ENCODE measurements around the gene BLACAT1. TPM values are rescaled to one million over a fixed set of nuclear protein-coding genes. Genes with fewer than 3 reads are reported as not detected.

Gene BLACAT1
- total and polyA plus RNA-seq, 9 of the 15 experiments (the other 6 are each of a cell fraction or from before 2014, with no cell fraction given): 0.10 to 5.9 (median 0.73) TPM

GRCh38 chr1:205440121-205440475 is 15.7 kb downstream of the BLACAT1 start:
- Histone ChIP-seq H4K20me1 (replicated peaks; ENCODE audit: control insufficient read depth, insufficient read depth, low read length) (no peaks in the 10 kb centered on the region; the same call in 1 of the 2 replicates), H2AFZ (ENCODE audit: low read depth, low read length) (no peak overlapping the region), H3K4me1 (replicated peaks in 1 of 2; ENCODE audit: control insufficient read depth in 2 of 2, insufficient read depth in 2 of 2, low read length in 2 of 2) (peaks cover 19 to 25% of the 10 kb centered on the region in 2 experiments), H3K27ac (ENCODE audit: extremely low read depth, low read depth, low read length) (no peak overlapping the region), H3K4me3 (no peak overlapping the region), H3K79me2 (ENCODE audit: control insufficient read depth, insufficient read depth, low read length) (no peaks in the 10 kb centered on the region), H3K27me3 (ENCODE audit: control insufficient read depth in 2 of 2, insufficient read depth in 2 of 2, low read length in 2 of 2) (peaks cover under 1 to 18% of the 10 kb centered on the region in 2 experiments; a peak in 3 of 5 replicates), H3K9ac (ENCODE audit: insufficient read depth in 1 of 2, low read depth in 2 of 2, low read length in 2 of 2) (no peak overlapping the region; a peak in 1 of 4 replicates), H3K9me1 (ENCODE audit: control insufficient read depth, insufficient read depth, low read length) (no peaks in the 10 kb centered on the region), H3K9me3 (replicated peaks; ENCODE audit: control insufficient read depth, insufficient read depth, low read depth, low read length) (no peaks in the 10 kb centered on the region), H3K4me2 (ENCODE audit: insufficient read depth, low read length) (no peak overlapping the region), H3K36me3 (ENCODE audit: control insufficient read depth, insufficient read depth, low read length) (no peaks in the 10 kb centered on the region)
- in situ Hi-C loops (cut with MboI): no loop called here
- intact Hi-C loops (cut with micrococcal nuclease): no loop called here
- DNase-seq (ENCODE audit: extremely low read depth in 1 of 4, low spot score in 3 of 4) (no peak), ATAC-seq (no peak), FAIRE-seq (no peak)
- WGBS (ENCODE audit: insufficient coverage, low coverage, missing lambda C conversion rate): 31% methylated on average over 5 of the region's 5 CpGs
- POLR2A ChIA-PET: interaction anchor here (0.6 kb wide), 1 partner anchor 816 kb away, joined by 5 read pairs; no protein-coding TSS in a partner anchor
- no peak for TF ChIP-seq SNIP1 (IDR thresholded peaks at IDR 0.05; ENCODE audit: low read depth)
- TF ChIP-seq GABPA (tag; conservative IDR thresholded peaks at IDR 0.05; ENCODE audit: low read depth): no peak
- TF ChIP-seq ZNF668 (CRISPR knock-in tag; IDR thresholded peaks at IDR 0.05): no peak
- TF ChIP-seq XRCC4 (IDR thresholded peaks at IDR 0.05; ENCODE audit: extremely low read depth, insufficient read depth, insufficient read length): no peak
- no peak for TF ChIP-seq SP2 (IDR thresholded peaks at IDR 0.05; ENCODE audit: extremely low read depth, low read depth, low read length, poor library complexity, severe bottlenecking)
- no peak for TF ChIP-seq FOXJ2 (tag; IDR thresholded peaks at IDR 0.05)
- TF ChIP-seq ARID2 (IDR thresholded peaks at IDR 0.05): no peak
- TF ChIP-seq MTF1 (CRISPR knock-in tag; IDR thresholded peaks at IDR 0.05; ENCODE audit: borderline replicate concordance): no peak
- no peak for TF ChIP-seq SRSF3 (IDR thresholded peaks at IDR 0.05; ENCODE audit: insufficient read depth, low read length)
- TF ChIP-seq NFIC (IDR thresholded peaks at IDR 0.05): no peak
- TF ChIP-seq SNAPC5 (CRISPR knock-in tag; IDR thresholded peaks at IDR 0.05): no peak
- no peak for TF ChIP-seq ELF2 (CRISPR knock-in tag; IDR thresholded peaks at IDR 0.05)
- TF ChIP-seq GTF2E2 (tag; IDR thresholded peaks at IDR 0.05): no peak
- no peak for TF ChIP-seq SMARCA4 (IDR thresholded peaks at IDR 0.05)
- no peak for TF ChIP-seq HDAC3 (IDR thresholded peaks at IDR 0.05; ENCODE audit: borderline replicate concordance, partially characterized antibody)
- no peak for TF ChIP-seq ZBTB2 (IDR thresholded peaks at IDR 0.05)
- no peak for TF ChIP-seq FOSL1 (tag; conservative IDR thresholded peaks at IDR 0.05)
- no peak for TF ChIP-seq ZNF263 (CRISPR knock-in tag; IDR thresholded peaks at IDR 0.05; ENCODE audit: borderline replicate concordance)
- TF ChIP-seq NR2C1 (IDR thresholded peaks at IDR 0.05): no peak
- no peak for TF ChIP-seq NR2C1 (tag; IDR thresholded peaks at IDR 0.05)
- BruUV-seq (replicated peaks): no TSS peak
- CTCF ChIA-PET (ENCODE audit: low intra/inter-chr PET ratio): no interaction called here
